CMK (cell line): ENCODE results near the gene HGD.

Source experiments
- DNase-seq: peaks from one replicate; pipeline ENCODE4 v3.0.0-alpha.2; 2010; ENCODE audit warnings: low read depth

Gene HGD

GRCh38 chr3:120587332-120587975, 94.6 kb downstream of the HGD start:
- DNase-seq: no peak
